Stimulated activated naive CD8-positive, alpha-beta T cell treated with anti-CD3 and anti-CD28 coated beads, Interleukin-15, Interleukin-2, amounts not matched to agents 100 ng/mL and 50 ng/mL, for 24 hours (primary cell): ENCODE data around the gene ACBD6.

Experiments used
- H3K27ac Mint-ChIP-seq: one replicate; pipeline ENCODE4 v1.8.0; 2021; ENCODE audit warnings: mild to moderate bottlenecking, mixed read lengths
- H3K27me3 Mint-ChIP-seq: one replicate; pipeline ENCODE4 v1.8.0; 2021; ENCODE audit warnings: mixed read lengths
- H3K36me3 Mint-ChIP-seq: one replicate; pipeline ENCODE4 v1.8.0; 2021; ENCODE audit warnings: low read depth, mixed read lengths
- H3K4me1 Mint-ChIP-seq: one replicate; pipeline ENCODE4 v1.8.0; 2021; ENCODE audit warnings: low read depth, mixed read lengths
- H3K4me3 Mint-ChIP-seq: one replicate; pipeline ENCODE4 v1.8.0; 2021; ENCODE audit warnings: mild to moderate bottlenecking, mixed read lengths
- H3K9me3 Mint-ChIP-seq: one replicate; pipeline ENCODE4 v1.8.0; 2021; ENCODE audit warnings: mixed read lengths

The ACBD6 gene

GRCh38 chr1:180244840-180245239 is 257.5 kb downstream of the ACBD6 start:
- Mint-ChIP-seq H3K4me3 (no peak overlapping the region), H3K9me3 (no peaks in the 10 kb centered on the region), H3K27me3 (peaks cover 36% of the 10 kb centered on the region), H3K27ac (no peak overlapping the region), H3K36me3 (no peaks in the 10 kb centered on the region), H3K4me1 (no peaks in the 10 kb centered on the region)

- no peak overlapping the region for H3K27ac Mint-ChIP-seq
- H3K36me3 Mint-ChIP-seq: no peaks in the 10 kb centered on the region
- no peak overlapping the region for H3K4me3 Mint-ChIP-seq
- no peaks in the 10 kb centered on the region for H3K9me3 Mint-ChIP-seq
- peaks cover 42% of the 10 kb centered on the region for H3K27me3 Mint-ChIP-seq
- no peaks in the 10 kb centered on the region for H3K4me1 Mint-ChIP-seq
These were observed 258.7 kb downstream of the ACBD6 start for GRCh38 chr1:180243517-180244221.

GRCh38 chr1:180241716-180242544 is 260.4 kb downstream of the ACBD6 start:
- Mint-ChIP-seq H3K4me1 (peaks cover 3% of the 10 kb centered on the region), H3K9me3 (no peaks in the 10 kb centered on the region), H3K27ac (no peak overlapping the region), H3K36me3 (no peaks in the 10 kb centered on the region), H3K27me3 (peaks cover 60% of the 10 kb centered on the region), H3K4me3 (no peak overlapping the region)

GRCh38 chr1:180239145-180240096 is 263.0 kb downstream of the ACBD6 start:
- Mint-ChIP-seq H3K27me3 (peaks cover 79% of the 10 kb centered on the region), H3K27ac (no peak overlapping the region), H3K36me3 (no peaks in the 10 kb centered on the region), H3K4me3 (no peak overlapping the region), H3K4me1 (peaks cover 14% of the 10 kb centered on the region), H3K9me3 (no peaks in the 10 kb centered on the region)

- H3K4me3 Mint-ChIP-seq: no peak overlapping the region
These were observed 263.7 kb downstream of the ACBD6 start for GRCh38 chr1:180238675-180239074.

More at GRCh38 chr1:180238675-180239074, 263.7 kb downstream of the ACBD6 start:
- Mint-ChIP-seq H3K27me3 (peaks cover 83% of the 10 kb centered on the region), H3K27ac (no peak overlapping the region), H3K4me1 (peaks cover 20% of the 10 kb centered on the region), H3K36me3 (no peaks in the 10 kb centered on the region), H3K9me3 (no peaks in the 10 kb centered on the region)
